ENCODE data around the gene DHDDS.

DHDDS gene

DNA sequence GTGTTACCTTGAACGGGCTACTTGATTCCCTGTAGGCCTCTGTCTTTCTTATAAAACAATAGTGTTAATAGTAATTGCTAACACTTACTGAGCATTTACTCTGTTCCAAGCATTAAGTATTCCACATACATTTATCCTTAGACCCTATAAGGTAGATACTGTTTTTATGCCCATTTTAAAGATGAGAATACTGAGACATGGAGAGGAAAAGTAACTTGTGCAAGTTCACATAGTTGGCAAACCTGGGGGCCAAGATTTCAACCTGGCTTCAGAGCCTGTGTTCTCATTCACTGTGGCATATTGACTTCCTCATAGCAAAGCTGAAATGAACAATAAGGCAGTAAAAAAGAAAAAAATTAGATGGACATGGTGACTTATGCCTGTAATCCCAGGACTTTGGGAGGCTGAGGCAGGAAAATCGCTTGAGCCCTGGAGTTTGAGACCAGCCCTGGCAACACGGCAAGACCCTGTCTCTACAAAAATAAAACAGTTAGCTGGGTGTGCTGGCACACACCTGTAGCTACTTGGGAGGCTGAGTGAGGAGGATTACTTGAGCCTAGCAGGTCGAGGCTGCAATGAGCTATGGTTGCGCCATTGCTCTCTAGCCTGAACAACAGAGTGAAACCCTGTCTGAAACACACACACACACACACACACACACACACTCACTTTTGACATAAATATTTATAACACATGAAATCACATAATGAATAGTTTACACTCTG lies 20.5 kb downstream of the DHDDS start:
- H3K9me3 ChIP-seq (ENCODE audit: control insufficient read depth, insufficient read depth, low read depth, low read length), result no peaks in the 10 kb centered on the region
- no peak overlapping the region for H3K27ac ChIP-seq (ENCODE audit: extremely low read depth, low read depth, low read length)
- no peak overlapping the region for H3K4me3 ChIP-seq (ENCODE audit: low read depth, low read length)
- peaks cover 10 to 69% of the 10 kb centered on the region in 2 experiments; a peak in 2 of 3 replicates for H3K36me3 ChIP-seq (ENCODE audit: control insufficient read depth in 2 of 2, insufficient read depth in 1 of 2, low read length in 2 of 2)
- TF ChIP-seq SCRT1 (tag by site-specific recombination; IDR thresholded peaks at IDR 0.05; ENCODE audit: borderline replicate concordance) (peak; percentile 73), KLF8 (tag by site-specific recombination; IDR thresholded peaks at IDR 0.05) (no peak), SCRT2 (tag by site-specific recombination; IDR thresholded peaks at IDR 0.05) (peak; percentile 76)
- POLR2A ChIA-PET, result no interaction called here
- CTCF ChIA-PET, result interaction anchor here (0.6 to 1.4 kb wide), 3 partner anchors 18 to 131 kb away, joined by 3 to 5 read pairs (median 4); partner anchors contain the start of gene HMGN2
- H3K4me1 ChIP-seq (ENCODE audit: control insufficient read depth, insufficient read depth, low read length), result no peaks in the 10 kb centered on the region

DNA sequence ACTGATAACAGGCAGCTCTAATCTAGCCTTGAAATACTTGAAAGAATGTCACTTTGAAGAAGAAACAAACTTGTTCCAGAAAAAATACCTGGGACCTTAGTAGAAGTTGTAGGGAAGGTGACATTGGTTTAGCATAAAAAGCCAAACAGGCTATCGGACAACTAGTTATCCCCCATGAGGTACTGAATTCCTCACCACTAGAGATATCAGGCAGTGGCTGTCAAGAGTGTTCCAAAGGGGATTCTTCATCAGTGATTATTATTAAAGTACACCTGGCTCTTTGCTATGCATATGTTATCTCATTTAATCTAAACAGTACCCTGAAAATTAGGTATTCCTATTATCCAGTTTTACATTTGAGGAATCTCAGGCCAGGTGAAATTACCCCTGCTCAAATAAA lies 27.0 kb downstream of the DHDDS start:
- POLR2A ChIA-PET, result no interaction called here
- H3K27ac ChIP-seq (ENCODE audit: extremely low read depth, low read depth, low read length), result no peak overlapping the region
- H3K36me3 ChIP-seq (ENCODE audit: control insufficient read depth in 2 of 2, insufficient read depth in 1 of 2, low read length in 2 of 2), result peaks cover 3 to 72% of the 10 kb centered on the region in 2 experiments
- H3K9me3 ChIP-seq (ENCODE audit: control insufficient read depth, insufficient read depth, low read depth, low read length), result no peaks in the 10 kb centered on the region
- no peak for TF ChIP-seq IKZF3 (tag by site-specific recombination; IDR thresholded peaks at IDR 0.05)
- TF ChIP-seq WT1 (tag by site-specific recombination; IDR thresholded peaks at IDR 0.05), result no peak
- no peak for TF ChIP-seq ZNF549 (tag by site-specific recombination; IDR thresholded peaks at IDR 0.05)
- TF ChIP-seq, protein P1, sequence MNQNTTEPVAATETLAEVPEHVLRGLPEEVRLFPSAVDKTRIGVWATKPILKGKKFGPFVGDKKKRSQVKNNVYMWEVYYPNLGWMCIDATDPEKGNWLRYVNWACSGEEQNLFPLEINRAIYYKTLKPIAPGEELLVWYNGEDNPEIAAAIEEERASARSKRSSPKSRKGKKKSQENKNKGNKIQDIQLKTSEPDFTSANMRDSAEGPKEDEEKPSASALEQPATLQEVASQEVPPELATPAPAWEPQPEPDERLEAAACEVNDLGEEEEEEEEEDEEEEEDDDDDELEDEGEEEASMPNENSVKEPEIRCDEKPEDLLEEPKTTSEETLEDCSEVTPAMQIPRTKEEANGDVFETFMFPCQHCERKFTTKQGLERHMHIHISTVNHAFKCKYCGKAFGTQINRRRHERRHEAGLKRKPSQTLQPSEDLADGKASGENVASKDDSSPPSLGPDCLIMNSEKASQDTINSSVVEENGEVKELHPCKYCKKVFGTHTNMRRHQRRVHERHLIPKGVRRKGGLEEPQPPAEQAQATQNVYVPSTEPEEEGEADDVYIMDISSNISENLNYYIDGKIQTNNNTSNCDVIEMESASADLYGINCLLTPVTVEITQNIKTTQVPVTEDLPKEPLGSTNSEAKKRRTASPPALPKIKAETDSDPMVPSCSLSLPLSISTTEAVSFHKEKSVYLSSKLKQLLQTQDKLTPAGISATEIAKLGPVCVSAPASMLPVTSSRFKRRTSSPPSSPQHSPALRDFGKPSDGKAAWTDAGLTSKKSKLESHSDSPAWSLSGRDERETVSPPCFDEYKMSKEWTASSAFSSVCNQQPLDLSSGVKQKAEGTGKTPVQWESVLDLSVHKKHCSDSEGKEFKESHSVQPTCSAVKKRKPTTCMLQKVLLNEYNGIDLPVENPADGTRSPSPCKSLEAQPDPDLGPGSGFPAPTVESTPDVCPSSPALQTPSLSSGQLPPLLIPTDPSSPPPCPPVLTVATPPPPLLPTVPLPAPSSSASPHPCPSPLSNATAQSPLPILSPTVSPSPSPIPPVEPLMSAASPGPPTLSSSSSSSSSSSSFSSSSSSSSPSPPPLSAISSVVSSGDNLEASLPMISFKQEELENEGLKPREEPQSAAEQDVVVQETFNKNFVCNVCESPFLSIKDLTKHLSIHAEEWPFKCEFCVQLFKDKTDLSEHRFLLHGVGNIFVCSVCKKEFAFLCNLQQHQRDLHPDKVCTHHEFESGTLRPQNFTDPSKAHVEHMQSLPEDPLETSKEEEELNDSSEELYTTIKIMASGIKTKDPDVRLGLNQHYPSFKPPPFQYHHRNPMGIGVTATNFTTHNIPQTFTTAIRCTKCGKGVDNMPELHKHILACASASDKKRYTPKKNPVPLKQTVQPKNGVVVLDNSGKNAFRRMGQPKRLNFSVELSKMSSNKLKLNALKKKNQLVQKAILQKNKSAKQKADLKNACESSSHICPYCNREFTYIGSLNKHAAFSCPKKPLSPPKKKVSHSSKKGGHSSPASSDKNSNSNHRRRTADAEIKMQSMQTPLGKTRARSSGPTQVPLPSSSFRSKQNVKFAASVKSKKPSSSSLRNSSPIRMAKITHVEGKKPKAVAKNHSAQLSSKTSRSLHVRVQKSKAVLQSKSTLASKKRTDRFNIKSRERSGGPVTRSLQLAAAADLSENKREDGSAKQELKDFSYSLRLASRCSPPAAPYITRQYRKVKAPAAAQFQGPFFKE (tag by site-specific recombination; IDR thresholded peaks at IDR 0.05; ENCODE audit: borderline replicate concordance), result no peak
- TF ChIP-seq ZNF266 (tag by site-specific recombination; IDR thresholded peaks at IDR 0.05; ENCODE audit: low read depth), result no peak
- no peak for TF ChIP-seq ZNF768 (tag by site-specific recombination; IDR thresholded peaks at IDR 0.05)
- TF ChIP-seq, protein P2, sequence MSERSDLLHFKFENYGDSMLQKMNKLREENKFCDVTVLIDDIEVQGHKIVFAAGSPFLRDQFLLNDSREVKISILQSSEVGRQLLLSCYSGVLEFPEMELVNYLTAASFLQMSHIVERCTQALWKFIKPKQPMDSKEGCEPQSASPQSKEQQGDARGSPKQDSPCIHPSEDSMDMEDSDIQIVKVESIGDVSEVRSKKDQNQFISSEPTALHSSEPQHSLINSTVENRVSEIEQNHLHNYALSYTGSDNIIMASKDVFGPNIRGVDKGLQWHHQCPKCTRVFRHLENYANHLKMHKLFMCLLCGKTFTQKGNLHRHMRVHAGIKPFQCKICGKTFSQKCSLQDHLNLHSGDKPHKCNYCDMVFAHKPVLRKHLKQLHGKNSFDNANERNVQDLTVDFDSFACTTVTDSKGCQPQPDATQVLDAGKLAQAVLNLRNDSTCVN (tag by site-specific recombination; optimal IDR thresholded peaks at IDR 0.05), result no peak
- TF ChIP-seq YY1 (tag by site-specific recombination; IDR thresholded peaks at IDR 0.05), result no peak
- TF ChIP-seq ZNF514 (tag by site-specific recombination; IDR thresholded peaks at IDR 0.05), result no peak
- TF ChIP-seq EGR2 (tag by site-specific recombination; IDR thresholded peaks at IDR 0.05; ENCODE audit: low read depth), result no peak
- no peak for TF ChIP-seq ZNF670 (tag by site-specific recombination; IDR thresholded peaks at IDR 0.05; ENCODE audit: low read depth)
- TF ChIP-seq ZNF157 (tag by site-specific recombination; IDR thresholded peaks at IDR 0.05), result no peak
- no peak for TF ChIP-seq ZNF791 (tag by site-specific recombination; IDR thresholded peaks at IDR 0.05)
- no peak overlapping the region for H3K4me3 ChIP-seq (ENCODE audit: low read depth, low read length)
- CTCF ChIA-PET, result interaction anchor here (4.5 kb wide), 1 partner anchor 11 kb away, joined by 30 read pairs; no protein-coding TSS in a partner anchor
- H3K4me1 ChIP-seq (ENCODE audit: control insufficient read depth, insufficient read depth, low read length), result no peaks in the 10 kb centered on the region

All from HEK293 (cell line).